GM23248 (cell line): ENCODE measurements around the gene ZFP92. TPM values are rescaled to one million over a fixed set of nuclear protein-coding genes. Genes with fewer than 3 reads are reported as not detected.

ENCODE experiments used
- DNase-seq: peaks from one replicate; pipeline ENCODE4 v3.0.0-alpha.2; 2015
- H2AFZ ChIP-seq: fragments of 200-600 bp; sonication (generic); 2 replicates; pipeline ENCODE4 v1.6.1; 2016; ENCODE audit warnings: antibody characterized with exemption
- H3F3A ChIP-seq: fragments of 200-600 bp; sonication (generic); 2 replicates; pipeline ENCODE4 v1.6.1; 2016; ENCODE audit warnings: mild to moderate bottlenecking, antibody characterized with exemption, mixed run types; ENCODE audit not compliant: insufficient read depth
- H3K27ac ChIP-seq: fragments of 200-600 bp; sonication (generic); 2 replicates; pipeline ENCODE4 v1.5.1; 2016; ENCODE audit warnings: mild to moderate bottlenecking
- H3K27me3 ChIP-seq: fragments of 200-600 bp; sonication (generic); replicated peaks from 2 replicates; pipeline ENCODE4 v1.6.1; 2016; ENCODE audit warnings: mild to moderate bottlenecking; ENCODE audit not compliant: insufficient read depth
- H3K36me3 ChIP-seq: fragments of 200-600 bp; sonication (generic); 2 replicates; pipeline ENCODE4 v1.6.1; 2016; ENCODE audit warnings: low read depth, mild to moderate bottlenecking
- H3K4me1 ChIP-seq: fragments of 200-600 bp; sonication (generic); 2 replicates; pipeline ENCODE4 v1.6.1; 2016; ENCODE audit warnings: mild to moderate bottlenecking; ENCODE audit not compliant: insufficient read depth
- H3K4me2 ChIP-seq: fragments of 200-600 bp; sonication (generic); one replicate; pipeline ENCODE4 v1.6.1; 2016; ENCODE audit warnings: mild to moderate bottlenecking; ENCODE audit not compliant: unreplicated experiment
- H3K4me3 ChIP-seq: fragments of 200-600 bp; sonication (generic); 2 replicates; pipeline ENCODE4 v1.5.1; 2016; ENCODE audit warnings: mild to moderate bottlenecking
- H3K79me2 ChIP-seq: fragments of 200-600 bp; sonication (generic); 2 replicates; pipeline ENCODE4 v1.6.1; 2016; ENCODE audit warnings: mild to moderate bottlenecking; ENCODE audit not compliant: insufficient read depth
- H3K9ac ChIP-seq: fragments of 200-600 bp; sonication (generic); 2 replicates; pipeline ENCODE4 v1.6.1; 2016; ENCODE audit warnings: mild to moderate bottlenecking
- H3K9me2 ChIP-seq: fragments of 200-600 bp; sonication (generic); 2 replicates; pipeline ENCODE4 v1.6.1; 2016; ENCODE audit warnings: mixed run types, mild to moderate bottlenecking, moderate library complexity; ENCODE audit not compliant: insufficient read depth
- H3K9me3 ChIP-seq: fragments of 200-600 bp; sonication (generic); one replicate; pipeline ENCODE4 v1.6.1; 2017; ENCODE audit warnings: low read depth
- H4K20me1 ChIP-seq: fragments of 200-600 bp; sonication (generic); 2 replicates; pipeline ENCODE4 v1.6.0; 2016; ENCODE audit not compliant: insufficient read depth
- EZH2 ChIP-seq: fragments of 200-600 bp; sonication (generic); IDR thresholded peaks from 2 replicates; pipeline ENCODE4 v1.6.1; 2018; ENCODE audit warnings: antibody characterized with exemption, mild to moderate bottlenecking; ENCODE audit not compliant: insufficient read depth, poor library complexity, severe bottlenecking
- EZH2phosphoT487 ChIP-seq: fragments of 200-600 bp; sonication (generic); IDR thresholded peaks from 2 replicates; pipeline ENCODE4 v1.6.1; 2018; ENCODE audit warnings: antibody characterized with exemption, moderate library complexity, mild to moderate bottlenecking, low read depth; ENCODE audit not compliant: insufficient read depth
- WGBS, 2 experiments: methylation state at CpG; one replicate each; pipeline ENCODE4 v1.1.6; 2015 to 2017; ENCODE audit warnings: low lambda C conversion rate in 2 of 2, low coverage in 1 of 2; ENCODE audit errors: missing lambda C conversion rate in 2 of 2; 5-methylcytosine and 5-hydroxymethylcytosine counted together
- in situ Hi-C: fragments of 300-500 bp; cut with MboI; formaldehyde crosslinking; loops from 2 replicates; pipeline ENCODE4 v1.15.0; 2020
- polyA plus RNA-seq: library from polyadenylated mRNA; unstranded; fragments of >200 nt; fragmentation: Nextera tagmentation; extraction: Ambion mirVana; gene quantifications from 2 replicates; pipeline ENCODE4 v1.2.1, GENCODE V29; 2016
- total RNA-seq: library from RNA; depleted of rRNA; stranded (reverse); fragments of >200 nt; shearing (Covaris generic); gene quantifications from 2 replicates; pipeline ENCODE4 v1.2.3, GENCODE V29; 2014

ZFP92 gene
- total and polyA plus RNA-seq, 2 experiments from 2014 or later, result 0.11 TPM; not detected in 1

- Histone ChIP-seq H3K9me3 (no peaks in the 10 kb centered on the region), H3K9ac (no peak overlapping the region), H3K9me2 (no peaks in the 10 kb centered on the region), H4K20me1 (no peaks in the 10 kb centered on the region), H3K4me2 (no peak overlapping the region), H3K36me3 (no peaks in the 10 kb centered on the region), H2AFZ (no peak overlapping the region), H3F3A (no peaks in the 10 kb centered on the region), H3K4me3 (no peak overlapping the region), H3K27me3 (no peaks in the 10 kb centered on the region), H3K27ac (no peak overlapping the region), H3K79me2 (no peaks in the 10 kb centered on the region), H3K4me1 (no peaks in the 10 kb centered on the region)
- TF ChIP-seq EZH2phosphoT487 (no peak), EZH2 (no peak)
- WGBS, 2 experiments, result 62% methylated on average over 7 of the region's 7 CpGs
- in situ Hi-C loops, result no loop called here
- DNase-seq, result no peak
Measured at GRCh38 chrX:153374426-153374825, 36.8 kb upstream of the ZFP92 start.

- Histone ChIP-seq H3K27ac (no peak overlapping the region), H3K27me3 (no peaks in the 10 kb centered on the region), H4K20me1 (no peaks in the 10 kb centered on the region), H3K9me2 (no peaks in the 10 kb centered on the region), H3F3A (no peaks in the 10 kb centered on the region), H3K9me3 (no peaks in the 10 kb centered on the region), H3K79me2 (no peaks in the 10 kb centered on the region), H2AFZ (no peak overlapping the region), H3K36me3 (no peaks in the 10 kb centered on the region), H3K4me1 (no peaks in the 10 kb centered on the region), H3K9ac (no peak overlapping the region), H3K4me2 (no peak overlapping the region), H3K4me3 (no peak overlapping the region)
- WGBS, 2 experiments, result 53 to 75% methylated on average over 3 to 4 of the region's 5 CpGs
- DNase-seq, result no peak
- no peak for TF ChIP-seq EZH2phosphoT487
- no peak for TF ChIP-seq EZH2
- in situ Hi-C loops, result no loop called here
Measured at GRCh38 chrX:153375571-153375970, 35.7 kb upstream of the ZFP92 start.

GRCh38 chrX:153377727-153378126 lies 33.5 kb upstream of the ZFP92 start:
- Histone ChIP-seq H3K27me3 (no peaks in the 10 kb centered on the region), H4K20me1 (no peaks in the 10 kb centered on the region), H2AFZ (no peak overlapping the region), H3K4me1 (peaks cover 3% of the 10 kb centered on the region), H3K79me2 (no peaks in the 10 kb centered on the region), H3K4me3 (no peak overlapping the region), H3F3A (no peaks in the 10 kb centered on the region), H3K9me2 (no peaks in the 10 kb centered on the region), H3K27ac (no peak overlapping the region), H3K4me2 (no peak overlapping the region), H3K36me3 (no peaks in the 10 kb centered on the region), H3K9ac (no peak overlapping the region), H3K9me3 (no peaks in the 10 kb centered on the region)
- in situ Hi-C loops, result no loop called here
- no peak for DNase-seq
- WGBS, 2 experiments, result 53 to 54% methylated on average over 3 of the region's 3 CpGs
- no peak for TF ChIP-seq EZH2phosphoT487
- no peak for TF ChIP-seq EZH2

GRCh38 chrX:153378607-153379006 lies 32.7 kb upstream of the ZFP92 start:
- no peaks in the 10 kb centered on the region for H3F3A ChIP-seq
- H2AFZ ChIP-seq, result no peak overlapping the region
- no peak for DNase-seq
- no peaks in the 10 kb centered on the region for H3K27me3 ChIP-seq
- no peak overlapping the region for H3K4me3 ChIP-seq
- TF ChIP-seq EZH2 (no peak), EZH2phosphoT487 (no peak)
- H3K9me2 ChIP-seq, result no peaks in the 10 kb centered on the region
- peaks cover 3% of the 10 kb centered on the region for H3K4me1 ChIP-seq
- H3K9me3 ChIP-seq, result no peaks in the 10 kb centered on the region
- H4K20me1 ChIP-seq, result no peaks in the 10 kb centered on the region
- no peak overlapping the region for H3K4me2 ChIP-seq
- no peaks in the 10 kb centered on the region for H3K79me2 ChIP-seq
- H3K36me3 ChIP-seq, result no peaks in the 10 kb centered on the region
- H3K9ac ChIP-seq, result no peak overlapping the region
- WGBS, 2 experiments, result 90 to 95% methylated on average over 2 to 4 of the region's 4 CpGs
- in situ Hi-C loops, result no loop called here
- H3K27ac ChIP-seq, result no peak overlapping the region

GRCh38 chrX:153379508-153379907 lies 31.8 kb upstream of the ZFP92 start:
- H3K79me2 ChIP-seq, result no peaks in the 10 kb centered on the region
- no peaks in the 10 kb centered on the region for H3K9me3 ChIP-seq
- in situ Hi-C loops, result no loop called here
- H4K20me1 ChIP-seq, result no peaks in the 10 kb centered on the region
- WGBS, 2 experiments, result 79 to 97% methylated on average over 6 to 9 of the region's 9 CpGs
- no peak for TF ChIP-seq EZH2
- TF ChIP-seq EZH2phosphoT487, result no peak
- H3K4me2 ChIP-seq, result no peak overlapping the region
- no peaks in the 10 kb centered on the region for H3K9me2 ChIP-seq
- H3K4me1 ChIP-seq, result peaks cover 3% of the 10 kb centered on the region
- no peak overlapping the region for H3K9ac ChIP-seq
- no peaks in the 10 kb centered on the region for H3F3A ChIP-seq
- no peak overlapping the region for H3K4me3 ChIP-seq
- no peak overlapping the region for H2AFZ ChIP-seq
- H3K36me3 ChIP-seq, result no peaks in the 10 kb centered on the region
- H3K27me3 ChIP-seq, result no peaks in the 10 kb centered on the region
- H3K27ac ChIP-seq, result no peak overlapping the region
- no peak for DNase-seq
